IMR-90 (cell line): ENCODE measurements around the gene EREG. TPM values are rescaled to one million over a fixed set of nuclear protein-coding genes. Genes with fewer than 3 reads are reported as not detected.

Experiments used
- ATAC-seq: fragments of 200-7000 bp; cut with Tn5 transposase; 2 replicates; pipeline ENCODE4 v1.9.1; 2020; ENCODE audit warnings: low read depth, mild to moderate bottlenecking, moderate library complexity
- BruUV-seq: library from RNA; stranded (reverse); fragments of 400-500 nt; replicated peaks from 2 replicates; lab custom pipeline; 2021; lab: Mats Ljungman, UMichigan
- CTCF ChIA-PET: fragments of 300-600 bp; formaldehyde crosslinking; extraction: SDS; loops from one replicate; lab custom pipeline; 2021; ENCODE audit warnings: antibody characterized with exemption; lab: Yijun Ruan, JAX
- POLR2A ChIA-PET: fragments of 300-600 bp; sonication (Branson Sonifier 250); formaldehyde crosslinking; loops from one replicate; lab custom pipeline; 2022; ENCODE audit warnings: antibody characterized with exemption; ENCODE audit not compliant: unreplicated experiment; lab: Charles Lee
- DNase-seq: peaks from one replicate; pipeline ENCODE4 v3.0.0; 2013
- H2AFZ ChIP-seq: replicated peaks from 2 replicates; pipeline ENCODE3; 2013; ENCODE audit warnings: low read length, mild to moderate bottlenecking; ENCODE audit not compliant: poor library complexity
- H2AK5ac ChIP-seq: 2 replicates; pipeline ENCODE4 v1.6.1; 2013; ENCODE audit warnings: low read depth, low read length, inconsistent platforms
- H2AK9ac ChIP-seq: replicated peaks from 2 replicates; pipeline ENCODE3; 2013; ENCODE audit warnings: mild to moderate bottlenecking, low read depth, low read length, moderate library complexity; ENCODE audit not compliant: poor library complexity
- H2BK120ac ChIP-seq: 2 replicates; pipeline ENCODE4 v1.6.1; 2013; ENCODE audit warnings: low read depth, low read length, inconsistent platforms
- H2BK15ac ChIP-seq: 3 replicates; pipeline ENCODE4 v1.6.1; 2013; ENCODE audit warnings: low read depth, low read length, inconsistent platforms
- H2BK20ac ChIP-seq: 2 replicates; pipeline ENCODE4 v1.6.1; 2013; ENCODE audit warnings: low read depth, mild to moderate bottlenecking, inconsistent platforms, low read length, moderate library complexity
- H2BK5ac ChIP-seq: 2 replicates; pipeline ENCODE4 v1.6.1; 2013; ENCODE audit warnings: mild to moderate bottlenecking, low read depth, low read length, inconsistent platforms; ENCODE audit not compliant: poor library complexity, severe bottlenecking
- H3K14ac ChIP-seq: replicated peaks from 2 replicates; pipeline ENCODE4 v1.6.1; 2013; ENCODE audit warnings: low read depth, low read length, inconsistent platforms
- H3K18ac ChIP-seq: 2 replicates; pipeline ENCODE4 v1.6.1; 2013; ENCODE audit warnings: low read depth, low read length, control low read depth
- H3K23ac ChIP-seq: 2 replicates; pipeline ENCODE4 v1.6.1; 2013; ENCODE audit warnings: low read depth, low read length, inconsistent platforms
- H3K27ac ChIP-seq: 2 replicates; pipeline ENCODE4 v1.5.1; 2013; ENCODE audit warnings: mild to moderate bottlenecking, control low read depth, low read length; ENCODE audit not compliant: insufficient read depth
- H3K27me3 ChIP-seq: 2 replicates; pipeline ENCODE4 v1.6.1; 2013; ENCODE audit warnings: low read length; ENCODE audit not compliant: control insufficient read depth, insufficient read depth
- H3K36me3 ChIP-seq: 2 replicates; pipeline ENCODE4 v1.6.1; 2013; ENCODE audit warnings: low read length, mixed read lengths; ENCODE audit not compliant: control insufficient read depth, insufficient read depth
- H3K4ac ChIP-seq: 2 replicates; pipeline ENCODE4 v1.6.1; 2013; ENCODE audit warnings: low read depth, low read length, inconsistent platforms
- H3K4me1 ChIP-seq: 2 replicates; pipeline ENCODE4 v1.6.1; 2013; ENCODE audit warnings: low read length, mixed read lengths; ENCODE audit not compliant: control insufficient read depth, insufficient read depth
- H3K4me2 ChIP-seq: 2 replicates; pipeline ENCODE4 v1.6.1; 2013; ENCODE audit warnings: low read depth, mild to moderate bottlenecking, control low read depth, low read length, moderate library complexity
- H3K4me3 ChIP-seq: 2 replicates; pipeline ENCODE4 v1.5.1; 2013; ENCODE audit warnings: low read depth, mild to moderate bottlenecking, control low read depth, low read length, moderate library complexity; ENCODE audit not compliant: insufficient read depth
- H3K56ac ChIP-seq: 2 replicates; pipeline ENCODE4 v1.6.1; 2013; ENCODE audit warnings: low read length, inconsistent platforms; ENCODE audit not compliant: insufficient read depth; ENCODE audit errors: extremely low read depth
- H3K79me1 ChIP-seq, 2 experiments: 2 replicates each; pipeline ENCODE4 v1.6.1; 2013; ENCODE audit warnings: low read length in 2 of 2, inconsistent platforms in 1 of 2, low read depth in 1 of 2
- H3K9ac ChIP-seq: 2 replicates; pipeline ENCODE4 v1.6.1; 2013; ENCODE audit warnings: low read depth, low read length, control low read depth
- H3K9me1 ChIP-seq: 2 replicates; pipeline ENCODE4 v1.6.1; 2013; ENCODE audit warnings: low read length, inconsistent platforms; ENCODE audit not compliant: insufficient read depth
- H3K9me3 ChIP-seq: 2 replicates; pipeline ENCODE4 v1.6.1; 2013; ENCODE audit warnings: low read length; ENCODE audit not compliant: control insufficient read depth, insufficient read depth
- H4K20me1 ChIP-seq: 2 replicates; pipeline ENCODE4 v1.6.1; 2013; ENCODE audit warnings: low read length, inconsistent platforms; ENCODE audit not compliant: insufficient read depth
- H4K5ac ChIP-seq: 2 replicates; pipeline ENCODE4 v1.6.1; 2013; ENCODE audit warnings: mild to moderate bottlenecking, low read depth, low read length, control low read depth
- H4K8ac ChIP-seq, 2 experiments: 2 replicates each; pipeline ENCODE4 v1.6.1; 2013; ENCODE audit warnings: low read depth in 2 of 2, low read length in 2 of 2, control low read depth in 1 of 2, inconsistent platforms in 1 of 2
- H4K91ac ChIP-seq: 2 replicates; pipeline ENCODE4 v1.6.1; 2013; ENCODE audit warnings: low read depth, low read length, inconsistent platforms; ENCODE audit not compliant: insufficient read depth
- BHLHE40 ChIP-seq: fragments of 150-350 bp; IDR thresholded peaks from 2 replicates; pipeline ENCODE4 v1.6.1; 2016; ENCODE audit warnings: mild to moderate bottlenecking, low read depth, low read length
- CHD1 ChIP-seq: IDR thresholded peaks from 2 replicates; pipeline ENCODE4 v1.6.1; 2012; ENCODE audit warnings: low read depth, low read length, improper control_type of control experiment
- FOS ChIP-seq: fragments of 150-350 bp; IDR thresholded peaks from 2 replicates; pipeline ENCODE4 v1.6.1; 2016; ENCODE audit warnings: low read depth, low read length
- MAZ ChIP-seq: IDR thresholded peaks from 2 replicates; pipeline ENCODE4 v1.6.1; 2012; ENCODE audit warnings: low read depth, mild to moderate bottlenecking, low read length, improper control_type of control experiment, moderate library complexity, borderline replicate concordance
- NFE2L2 ChIP-seq: fragments of 150-350 bp; IDR thresholded peaks from 2 replicates; pipeline ENCODE4 v1.6.1; 2016; ENCODE audit warnings: low read depth, mild to moderate bottlenecking, low read length
- POLR2A ChIP-seq: IDR thresholded peaks from 2 replicates; pipeline ENCODE4 v1.6.1; 2012; ENCODE audit warnings: mild to moderate bottlenecking, low read depth, low read length
- RAD21 ChIP-seq: IDR thresholded peaks from 2 replicates; pipeline ENCODE4 v1.6.1; 2012; ENCODE audit warnings: low read length, improper control_type of control experiment
- RCOR1 ChIP-seq: IDR thresholded peaks from 2 replicates; pipeline ENCODE4 v1.6.1; 2012; ENCODE audit warnings: mild to moderate bottlenecking, low read length, improper control_type of control experiment; ENCODE audit not compliant: insufficient replicate concordance
- SMC3 ChIP-seq: fragments of 150-350 bp; IDR thresholded peaks from 2 replicates; pipeline ENCODE4 v1.6.1; 2016; ENCODE audit warnings: low read depth, mild to moderate bottlenecking, antibody characterized with exemption, low read length, moderate library complexity
- WGBS, 2 experiments: methylation state at CpG; one replicate each; pipeline versions ENCODE4 v1.1.5 to v1.1.7; 2013; ENCODE audit warnings: missing lambda C conversion rate in 2 of 2; ENCODE audit not compliant: insufficient read length in 1 of 2; ENCODE audit errors: extremely low coverage in 2 of 2; 5-methylcytosine and 5-hydroxymethylcytosine counted together
- dilution Hi-C: fragments of 300-500 bp; cut with HindIII; formaldehyde crosslinking; loops from one replicate; pipeline ENCODE4 v1.14.3; 2018; ENCODE audit warnings: low sequenced_read_pairs; ENCODE audit not compliant: unreplicated experiment
- in situ Hi-C: fragments of 300-500 bp; cut with MboI; formaldehyde crosslinking; loops from 3 replicates; pipeline ENCODE4 v1.14.3; 2019; ENCODE audit warnings: low sequenced_read_pairs, inconsistent platforms, mixed read lengths
- intact Hi-C: fragments of 100-400 bp; cut with micrococcal nuclease; formaldehyde crosslinking; loops from 2 replicates; pipeline ENCODE4 v1.10.0; 2022
- polyA plus RNA-seq, 3 experiments: library from polyadenylated mRNA; depleted of rRNA; stranded (reverse); fragments of >200 nt; gene quantifications; 2 replicates each; pipeline ENCODE4 v1.2.3, GENCODE V29; 2012; ENCODE audit warnings: low replicate concordance in 1 of 3
- total RNA-seq: library from RNA; depleted of rRNA; stranded (reverse); fragments of >200 nt; gene quantifications from 2 replicates; pipeline ENCODE4 v1.2.3, GENCODE V29; 2012
- TF ChIP-seq, protein P1 (sequence below): fragments of 150-350 bp; IDR thresholded peaks from 2 replicates; pipeline ENCODE4 v1.6.1; 2017; ENCODE audit warnings: mild to moderate bottlenecking, antibody characterized with exemption, low read length, low read depth
- TF ChIP-seq, protein P2 (sequence below): fragments of 150-350 bp; IDR thresholded peaks from 2 replicates; pipeline ENCODE4 v1.6.1; 2016; ENCODE audit warnings: low read depth, mild to moderate bottlenecking, low read length, moderate library complexity, borderline replicate concordance

EREG gene
- total and polyA plus RNA-seq, 2 of the 4 experiments (the other 2 are of a cell fraction): 0.26 to 0.36 TPM

DNA sequence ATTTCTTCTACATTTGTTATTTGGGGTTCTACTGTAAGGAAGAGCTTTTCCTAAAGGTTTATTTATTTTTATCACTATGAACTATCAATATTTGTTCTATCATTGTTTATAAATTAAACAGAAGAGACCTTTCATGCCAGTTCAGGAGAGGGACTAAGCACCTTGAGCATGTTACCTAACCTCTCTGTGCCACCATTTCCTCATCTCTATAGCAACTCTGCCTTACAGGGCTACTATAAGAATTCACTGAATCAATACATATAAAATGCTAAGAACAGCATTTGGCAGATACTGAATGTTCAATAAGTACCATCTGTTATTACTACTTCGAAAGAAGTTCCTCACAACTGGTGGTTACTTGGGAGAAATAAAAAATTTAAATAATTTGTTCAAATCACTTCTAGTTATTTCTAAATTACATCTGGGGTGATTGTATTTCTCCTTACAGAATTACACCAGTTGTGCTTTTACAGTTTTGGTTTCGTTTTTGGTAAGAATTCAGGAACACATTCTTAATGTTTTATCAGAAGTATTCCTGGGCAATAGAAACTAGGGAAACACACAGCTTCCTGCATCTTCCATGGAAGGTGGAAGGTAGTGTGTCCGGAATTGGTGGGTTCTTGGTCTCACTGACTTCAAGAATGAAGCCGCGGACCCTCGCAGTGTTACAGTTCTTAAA is 32.9 kb downstream of the EREG start:
- H3K79me1 ChIP-seq: no peaks in the 10 kb centered on the region
- peak overlapping the region; percentile 95 for H4K5ac ChIP-seq
- BruUV-seq: no TSS peak
- no peak overlapping the region for H3K9ac ChIP-seq
- H2AK9ac ChIP-seq: no peak overlapping the region
- H3K27me3 ChIP-seq: no peaks in the 10 kb centered on the region
- no peak overlapping the region for H3K27ac ChIP-seq
- no peaks in the 10 kb centered on the region for H4K20me1 ChIP-seq
- CTCF ChIA-PET: interaction anchor here (1.1 kb wide), 1 partner anchor 47 kb away, joined by 3 read pairs; the partner anchor contains the start of gene AREG
- intact Hi-C loops: no loop called here
- ATAC-seq: no peak
- no peaks in the 10 kb centered on the region for H3K9me3 ChIP-seq
- H3K36me3 ChIP-seq: no peaks in the 10 kb centered on the region
- dilution Hi-C loops: no loop called here
- no peak overlapping the region for H4K91ac ChIP-seq
- in situ Hi-C loops: no loop called here
- no peak overlapping the region for H2AK5ac ChIP-seq
- H3K4ac ChIP-seq: peak overlapping the region; percentile 16; the same call in 1 of the 2 replicates
- H2AFZ ChIP-seq: no peak overlapping the region
- H2BK20ac ChIP-seq: no peak overlapping the region
- no peaks in the 10 kb centered on the region for H3K9me1 ChIP-seq
- H3K18ac ChIP-seq: no peak overlapping the region
- peak; percentile 4 for DNase-seq
- no CpG with 5 or more reads among the region's 6 CpGs for WGBS, 2 experiments
- peak overlapping the region in 1 of 2 experiments; percentile 40; a peak in 1 of 4 replicates for H4K8ac ChIP-seq
- H3K14ac ChIP-seq: no peak overlapping the region; the same call in 1 of the 2 replicates
- no peak overlapping the region for H2BK15ac ChIP-seq
- no peak overlapping the region for H3K56ac ChIP-seq
- no peak overlapping the region for H3K23ac ChIP-seq
- no peak overlapping the region for H2BK5ac ChIP-seq
- no peak overlapping the region for H3K4me3 ChIP-seq
- peak overlapping the region; percentile 70 for H3K4me2 ChIP-seq
- peak overlapping the region; percentile 64 for H2BK120ac ChIP-seq
- POLR2A ChIA-PET: no interaction called here
- peaks cover 9% of the 10 kb centered on the region; the same call in 1 of the 2 replicates for H3K4me1 ChIP-seq
- TF ChIP-seq RAD21 (no peak), POLR2A (no peak), MAZ (no peak), RCOR1 (no peak), BHLHE40 (no peak), NFE2L2 (no peak), FOS (no peak), CHD1 (no peak), SMC3 (no peak)
- TF ChIP-seq, protein P1, sequence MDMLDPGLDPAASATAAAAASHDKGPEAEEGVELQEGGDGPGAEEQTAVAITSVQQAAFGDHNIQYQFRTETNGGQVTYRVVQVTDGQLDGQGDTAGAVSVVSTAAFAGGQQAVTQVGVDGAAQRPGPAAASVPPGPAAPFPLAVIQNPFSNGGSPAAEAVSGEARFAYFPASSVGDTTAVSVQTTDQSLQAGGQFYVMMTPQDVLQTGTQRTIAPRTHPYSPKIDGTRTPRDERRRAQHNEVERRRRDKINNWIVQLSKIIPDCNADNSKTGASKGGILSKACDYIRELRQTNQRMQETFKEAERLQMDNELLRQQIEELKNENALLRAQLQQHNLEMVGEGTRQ: no peak
- TF ChIP-seq, protein P2, sequence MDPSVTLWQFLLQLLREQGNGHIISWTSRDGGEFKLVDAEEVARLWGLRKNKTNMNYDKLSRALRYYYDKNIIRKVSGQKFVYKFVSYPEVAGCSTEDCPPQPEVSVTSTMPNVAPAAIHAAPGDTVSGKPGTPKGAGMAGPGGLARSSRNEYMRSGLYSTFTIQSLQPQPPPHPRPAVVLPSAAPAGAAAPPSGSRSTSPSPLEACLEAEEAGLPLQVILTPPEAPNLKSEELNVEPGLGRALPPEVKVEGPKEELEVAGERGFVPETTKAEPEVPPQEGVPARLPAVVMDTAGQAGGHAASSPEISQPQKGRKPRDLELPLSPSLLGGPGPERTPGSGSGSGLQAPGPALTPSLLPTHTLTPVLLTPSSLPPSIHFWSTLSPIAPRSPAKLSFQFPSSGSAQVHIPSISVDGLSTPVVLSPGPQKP: no peak
